GM12872 (cell line): ENCODE data around the gene GPC3.

Experiments used
- CTCF ChIP-seq: IDR thresholded peaks from 3 replicates; pipeline ENCODE4 v1.5.1; 2011; ENCODE audit warnings: low read depth, mild to moderate bottlenecking, low read length, moderate library complexity; ENCODE audit not compliant: insufficient read depth

Gene GPC3

GRCh38 chrX:133566876-133567275 is 418.5 kb downstream of the GPC3 start:
- TF ChIP-seq CTCF: no peak

GRCh38 chrX:133563705-133564104 is 421.7 kb downstream of the GPC3 start:
- TF ChIP-seq CTCF: no peak

GRCh38 chrX:133561251-133561650 is 424.1 kb downstream of the GPC3 start:
- no peak for TF ChIP-seq CTCF

- TF ChIP-seq CTCF: no peak
These were observed 425.5 kb downstream of the GPC3 start for GRCh38 chrX:133559909-133560308.

- TF ChIP-seq CTCF: no peak
These were observed 429.5 kb downstream of the GPC3 start for GRCh38 chrX:133555782-133556458.

- no peak for TF ChIP-seq CTCF
These were observed 434.5 kb downstream of the GPC3 start for GRCh38 chrX:133550665-133551485.

- no peak for TF ChIP-seq CTCF
These were observed 436.0 kb downstream of the GPC3 start for GRCh38 chrX:133549295-133549933.
